ENCODE measurements around the gene OCIAD2.
"Not testable (repeated sequence)": the region's sequence is repeated elsewhere in the genome, so short reads cannot be mapped to it uniquely, and the experiment has no call there.

The OCIAD2 gene

DNA sequence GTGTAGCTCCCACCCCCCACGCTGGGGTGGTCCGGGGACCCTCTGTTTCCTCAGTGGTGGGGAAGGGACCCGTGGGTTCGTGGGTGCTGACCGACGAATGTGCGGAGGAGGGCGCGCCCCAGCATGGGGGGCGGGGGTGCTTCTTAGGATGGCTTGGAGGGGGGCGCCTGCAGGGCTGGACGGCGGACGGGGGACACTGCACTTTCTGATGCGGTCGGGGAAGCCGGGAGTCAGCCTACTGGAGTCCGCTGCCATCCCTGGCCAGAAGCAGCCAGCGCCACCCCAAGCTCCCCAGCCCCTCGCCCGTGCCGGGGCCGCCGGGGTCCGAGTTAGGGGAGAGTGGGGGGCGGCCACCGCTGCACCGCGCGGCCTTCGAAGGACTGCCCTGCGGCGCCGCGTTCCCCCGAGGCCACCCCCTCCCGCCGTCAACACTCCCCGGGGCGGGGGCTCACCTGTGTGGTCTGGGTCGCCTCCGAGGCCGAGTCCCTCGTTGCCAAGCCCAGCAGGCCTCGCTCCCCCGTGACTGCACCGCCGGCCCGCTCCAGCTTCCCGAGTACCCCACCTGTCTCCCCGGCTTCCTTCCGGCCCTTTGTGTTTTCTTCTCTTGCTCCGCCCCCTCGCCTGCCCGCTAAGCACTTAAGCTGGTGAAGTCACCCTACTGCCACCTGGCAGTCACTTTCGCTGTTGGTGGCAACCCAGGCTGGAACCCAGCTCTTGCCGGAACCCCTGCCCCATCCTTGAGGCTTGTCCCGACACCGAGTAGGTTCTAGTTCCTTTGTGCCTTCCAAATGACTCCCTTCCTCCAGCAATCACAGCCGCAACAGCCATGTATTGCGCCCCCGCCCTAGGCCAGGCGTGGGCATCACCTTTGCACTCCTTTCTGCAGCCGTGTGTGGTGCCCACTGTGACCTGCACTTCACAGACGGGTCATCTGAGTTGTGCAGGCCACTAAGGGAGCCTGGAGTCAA lies at the start of gene OCIAD2:
OCIAD2 (minus strand) TSS at position 569 of the 968 bp plus-strand sequence. CDS start 2,225 bp downstream, outside the sequence.
- peak; percentile 18 for DNase-seq

GRCh38 chr4:48954314-48954713 lies 47.7 kb upstream of the OCIAD2 start:
- peak; percentile 9 for DNase-seq

DNA sequence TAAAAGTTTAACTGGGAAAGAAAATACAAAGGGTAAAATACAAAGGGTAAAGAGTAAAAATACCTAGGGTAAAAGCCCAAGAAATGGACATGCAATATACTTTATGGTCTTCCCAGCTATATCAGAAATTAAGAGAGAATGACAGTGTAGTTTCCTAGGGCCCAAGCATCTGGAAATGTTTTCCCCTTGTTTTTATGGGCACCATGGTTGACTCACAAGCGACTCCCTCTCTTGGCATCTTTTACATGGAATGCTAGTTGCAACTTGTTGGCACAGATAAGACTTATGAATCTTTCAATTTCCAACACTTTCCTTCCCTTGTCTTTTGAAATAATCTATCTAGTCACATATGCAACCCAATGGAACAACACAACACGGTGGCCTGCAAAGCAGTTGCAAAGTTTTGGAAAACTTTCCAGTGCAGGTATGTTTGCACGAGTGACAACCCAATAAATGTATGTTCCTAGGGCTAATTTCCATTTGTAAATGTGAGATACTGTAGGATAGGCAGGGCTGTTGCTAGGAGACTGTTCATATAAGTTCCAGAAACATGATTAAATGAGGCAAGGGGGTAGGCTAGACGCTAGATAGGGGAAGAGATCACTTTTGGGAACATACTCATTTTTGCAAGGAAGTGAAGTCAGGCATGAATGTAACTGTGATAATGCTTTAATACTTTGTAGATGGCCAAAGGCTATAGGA lies 43.1 kb upstream of the OCIAD2 start:
- peak; percentile 10 for DNase-seq

DNA sequence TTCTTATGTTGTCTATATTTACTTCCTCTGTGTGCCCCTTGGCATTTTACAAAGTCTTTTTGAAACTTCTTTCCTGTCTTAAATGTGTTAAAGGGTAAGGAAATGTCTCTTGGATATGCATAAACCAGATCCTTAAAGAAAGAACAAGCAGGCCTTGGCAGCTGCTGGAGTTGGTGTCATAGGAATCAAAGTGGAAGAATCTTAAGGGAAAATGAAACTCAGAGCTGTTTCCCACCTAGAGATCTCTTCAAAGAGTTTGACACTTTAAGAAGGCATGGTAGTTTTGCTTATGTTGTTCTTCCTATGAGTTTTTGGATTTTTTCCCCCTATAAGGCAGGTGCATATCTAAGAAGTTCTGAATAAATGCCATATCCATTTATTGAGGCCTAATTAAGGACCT lies 42.5 kb upstream of the OCIAD2 start:
- DNase-seq, result no peak

GRCh38 chr4:48947731-48948130 lies 41.2 kb upstream of the OCIAD2 start:
- DNase-seq, result no peak

- DNase-seq, result no peak
Observed at GRCh38 chr4:48945981-48946380, 39.4 kb upstream of the OCIAD2 start.

DNA sequence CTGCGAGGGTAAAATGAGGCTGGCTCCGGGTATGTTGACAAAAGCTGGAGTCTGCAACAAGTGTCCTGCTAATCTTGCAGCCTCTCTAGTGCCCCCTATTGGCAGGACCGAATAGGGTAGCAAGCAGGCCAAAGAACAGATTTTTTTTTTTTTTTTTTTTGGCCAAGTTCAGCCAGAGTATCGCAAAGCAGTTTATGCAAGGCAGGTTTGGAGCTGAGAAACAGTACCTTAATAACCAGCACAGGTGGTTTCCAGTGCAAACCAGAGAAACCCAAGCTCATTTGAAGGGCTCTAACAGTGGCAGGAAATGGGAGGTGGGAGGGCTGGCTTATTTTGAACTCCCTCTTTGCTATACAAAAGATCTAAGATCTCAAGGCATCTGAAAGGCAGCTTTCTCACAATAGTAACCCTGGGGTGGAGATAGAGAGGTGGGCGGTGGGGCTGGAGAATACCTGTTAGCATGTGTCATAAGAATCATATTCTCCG lies 38.2 kb upstream of the OCIAD2 start:
- no peak for DNase-seq

DNA sequence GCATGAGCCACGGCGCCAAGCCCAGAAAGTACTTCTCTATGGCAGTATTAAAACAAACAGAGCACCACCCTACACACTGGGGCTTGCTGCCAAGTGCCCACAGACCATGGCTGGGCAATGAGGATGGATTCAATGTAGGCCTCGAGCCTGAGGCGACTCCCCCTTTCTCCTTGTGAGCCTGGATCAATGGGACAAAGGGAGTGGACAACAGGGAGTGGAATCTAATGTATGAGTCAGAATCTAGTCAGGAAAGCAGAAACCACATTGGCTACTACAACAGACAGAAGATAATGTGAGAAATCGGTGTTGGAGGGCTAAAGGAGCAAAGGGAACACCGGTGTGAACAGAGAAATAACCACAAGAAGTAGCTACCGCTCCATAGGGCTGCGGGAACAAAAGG lies 37.7 kb upstream of the OCIAD2 start:
- DNase-seq, result no peak

DNA sequence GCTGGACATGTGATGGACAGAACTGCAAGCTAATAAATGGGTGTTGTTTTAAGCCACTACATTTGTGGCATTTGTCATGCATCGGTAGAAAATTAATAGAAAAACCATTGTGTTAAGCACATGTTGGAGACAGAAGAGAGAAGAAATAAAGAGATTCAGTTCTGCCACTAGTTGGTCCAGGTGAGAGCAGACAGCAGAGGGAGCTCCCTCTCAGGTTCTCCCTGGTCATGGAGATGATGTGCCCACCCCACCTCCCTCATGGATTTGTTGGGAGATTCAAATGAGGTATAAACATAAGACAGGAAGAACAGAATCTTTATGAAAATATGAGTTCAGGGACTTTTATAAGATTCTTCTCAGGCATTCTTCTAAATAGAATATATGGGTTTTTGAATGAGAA lies 36.8 kb upstream of the OCIAD2 start:
- no peak for DNase-seq

DNA sequence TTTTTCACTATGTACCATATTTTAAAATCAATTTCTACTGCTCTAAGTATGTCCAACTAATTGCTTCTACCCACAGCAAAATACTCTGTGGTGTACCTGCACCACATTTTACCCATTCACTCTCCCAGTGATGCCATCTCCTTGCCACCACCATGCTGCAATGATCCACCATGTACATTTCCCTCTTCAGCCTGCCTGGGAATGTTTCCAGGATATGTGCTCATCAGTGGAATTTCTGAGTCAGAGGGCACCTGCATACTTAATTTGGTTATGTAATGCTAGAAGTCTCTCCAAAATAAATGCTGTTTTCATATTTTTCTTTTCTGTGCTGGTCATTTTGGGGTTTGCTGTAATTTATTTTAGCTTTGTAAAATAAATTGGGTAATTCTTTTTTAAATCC lies 33.2 kb upstream of the OCIAD2 start:
- peak; percentile 74 for DNase-seq

- no peak for DNase-seq
Observed at GRCh38 chr4:48938831-48939230, 32.3 kb upstream of the OCIAD2 start.

GRCh38 chr4:48937033-48937432 lies 30.5 kb upstream of the OCIAD2 start:
- DNase-seq, result no peak

GRCh38 chr4:48931459-48931858 lies 24.9 kb upstream of the OCIAD2 start:
- DNase-seq, result no peak

- DNase-seq, result no peak
Observed at GRCh38 chr4:48930654-48931053, 24.1 kb upstream of the OCIAD2 start.

DNA sequence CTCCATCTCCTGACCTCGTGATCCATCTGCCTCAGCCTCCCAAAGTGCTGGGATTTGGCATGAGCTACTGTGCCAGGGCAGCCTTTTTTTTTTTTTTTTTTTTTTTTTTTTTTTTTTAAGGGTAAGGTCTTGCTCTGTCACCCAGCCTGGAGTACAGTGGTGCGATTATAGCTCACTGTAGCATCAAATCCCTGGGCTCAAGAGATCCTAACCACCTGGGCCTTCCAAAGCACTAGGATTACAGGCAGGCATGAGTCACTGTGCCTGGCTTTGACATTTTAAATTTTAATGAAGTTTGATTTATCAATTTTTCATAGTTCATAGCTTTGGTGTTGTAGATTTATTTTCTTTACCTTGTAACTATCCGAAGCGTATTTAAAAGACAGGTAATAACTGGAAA lies 17.8 kb upstream of the OCIAD2 start:
- no peak for DNase-seq

GRCh38 chr4:48923065-48923464 lies 16.5 kb upstream of the OCIAD2 start:
- not testable (repeated sequence) for DNase-seq

DNA sequence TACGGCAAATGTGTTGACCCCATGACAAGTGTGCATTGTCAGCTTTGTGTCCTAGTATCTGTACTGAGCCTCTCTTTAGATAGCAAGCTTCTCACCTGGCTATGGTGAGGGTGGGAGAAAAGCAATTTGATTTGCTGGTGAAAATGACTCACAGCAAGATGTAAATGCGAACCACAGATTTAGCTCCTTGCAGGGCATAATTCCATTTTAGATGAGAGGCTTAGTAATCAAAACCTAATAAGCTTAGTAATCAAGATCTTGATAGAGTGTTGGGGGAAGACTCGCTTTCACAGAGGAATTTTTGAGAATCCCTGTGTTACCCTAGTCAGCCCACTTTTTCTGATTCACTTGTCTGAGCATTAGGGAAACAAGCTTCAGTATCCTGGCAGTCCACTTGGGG lies 7.7 kb upstream of the OCIAD2 start:
- peak; percentile 18 for DNase-seq

- peak; percentile 84 for DNase-seq
Observed at GRCh38 chr4:48913346-48913745, 6.8 kb upstream of the OCIAD2 start.

DNA sequence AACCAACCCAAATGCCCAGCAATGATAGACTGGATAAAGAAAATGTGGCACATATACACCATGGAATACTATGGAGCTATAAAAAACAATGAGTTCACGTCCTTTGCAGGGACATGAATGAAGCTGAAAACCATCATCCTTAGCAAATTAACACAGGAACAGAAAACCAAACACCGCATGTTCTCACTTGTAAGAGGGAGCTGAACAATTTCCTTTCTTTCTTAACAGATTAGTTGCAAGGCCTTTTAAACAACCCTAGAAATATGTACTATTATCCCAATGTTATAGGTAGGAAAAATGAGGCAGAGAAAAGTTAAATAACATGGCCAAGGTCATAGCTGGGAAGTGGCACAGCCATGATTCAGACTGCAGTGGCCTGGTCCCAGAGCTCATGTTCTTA lies 5.8 kb upstream of the OCIAD2 start:
- DNase-seq, result no peak

- DNase-seq, result peak; percentile 36
Observed at GRCh38 chr4:48910511-48910910, 3.9 kb upstream of the OCIAD2 start.

- peak; percentile 98 for DNase-seq
Observed at GRCh38 chr4:48909697-48910096, 3.1 kb upstream of the OCIAD2 start.

DNA sequence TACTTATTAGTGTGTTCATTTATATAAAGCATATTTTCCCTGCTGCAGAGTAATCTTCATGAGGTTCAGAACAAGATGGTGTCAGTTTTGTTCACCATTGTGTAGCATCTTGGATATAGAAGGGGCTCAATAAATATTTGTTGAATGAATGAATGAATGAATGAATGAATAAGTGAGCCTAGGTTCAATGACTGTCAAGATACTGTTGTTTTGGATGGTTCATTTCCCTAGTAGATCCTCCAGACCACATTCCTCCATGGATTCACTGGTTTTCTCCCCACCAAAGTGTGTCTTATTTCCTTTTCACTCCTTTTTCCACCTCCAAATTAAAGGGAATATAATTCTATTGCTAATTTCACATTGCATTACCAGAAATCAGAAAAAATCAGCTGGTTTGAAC lies 2.1 kb upstream of the OCIAD2 start:
- no peak for DNase-seq

GRCh38 chr4:48907706-48908477 lies 1.3 kb upstream of the OCIAD2 start:
- no peak for DNase-seq
